H9 (cell line): ENCODE data around the gene ARMC9. TPM values are rescaled to one million over a fixed set of nuclear protein-coding genes. Genes with fewer than 3 reads are reported as not detected.

Source experiments
- DNase-seq: peaks from one replicate; pipeline ENCODE4 v3.0.0-alpha.2; 2017
- H2AFZ ChIP-seq: one replicate; pipeline ENCODE4 v1.6.1; 2013; ENCODE audit warnings: mild to moderate bottlenecking, low read length, control low read depth, moderate library complexity
- H2AK5ac ChIP-seq: 2 replicates; pipeline ENCODE4 v1.6.1; 2013; ENCODE audit warnings: low read length, control low read depth, mixed read lengths; ENCODE audit not compliant: insufficient read length
- H2BK120ac ChIP-seq: one replicate; pipeline ENCODE4 v1.6.1; 2013; ENCODE audit warnings: low read depth, mild to moderate bottlenecking, low read length, control low read depth, inconsistent platforms; ENCODE audit not compliant: poor library complexity, severe bottlenecking
- H2BK12ac ChIP-seq: 2 replicates; pipeline ENCODE4 v1.6.1; 2013; ENCODE audit warnings: low read length, control low read depth, mixed read lengths, low read depth; ENCODE audit not compliant: insufficient read length
- H2BK15ac ChIP-seq: 2 replicates; pipeline ENCODE4 v1.6.1; 2013; ENCODE audit warnings: low read depth, low read length, control low read depth
- H2BK20ac ChIP-seq: one replicate; pipeline ENCODE4 v1.6.1; 2013; ENCODE audit warnings: low read depth, mild to moderate bottlenecking, low read length, control low read depth, inconsistent platforms; ENCODE audit not compliant: poor library complexity, severe bottlenecking
- H2BK5ac ChIP-seq: 2 replicates; pipeline ENCODE4 v1.6.1; 2013; ENCODE audit warnings: low read length, control low read depth, mixed read lengths; ENCODE audit not compliant: insufficient read length
- H3K14ac ChIP-seq: 2 replicates; pipeline ENCODE4 v1.6.1; 2013; ENCODE audit warnings: low read length, control low read depth; ENCODE audit not compliant: insufficient read depth
- H3K18ac ChIP-seq: 2 replicates; pipeline ENCODE4 v1.6.1; 2013; ENCODE audit warnings: low read depth, mild to moderate bottlenecking, mixed read lengths, low read length, control low read depth; ENCODE audit not compliant: insufficient read length
- H3K23ac ChIP-seq: 2 replicates; pipeline ENCODE4 v1.6.1; 2013; ENCODE audit warnings: low read length, control low read depth, mixed read lengths, low read depth; ENCODE audit not compliant: insufficient read length
- H3K23me2 ChIP-seq: 2 replicates; pipeline ENCODE4 v1.6.1; 2013; ENCODE audit warnings: low read depth, mild to moderate bottlenecking, mixed read lengths, low read length, control low read depth; ENCODE audit not compliant: insufficient read length, poor library complexity, severe bottlenecking
- H3K27ac ChIP-seq: 2 replicates; pipeline ENCODE4 v1.5.1; 2013; ENCODE audit warnings: low read length, control low read depth, mixed read lengths, low read depth; ENCODE audit not compliant: insufficient read length
- H3K27me3 ChIP-seq: 2 replicates; pipeline ENCODE4 v1.6.1; 2013; ENCODE audit warnings: low read length, control low read depth, inconsistent platforms; ENCODE audit not compliant: insufficient read depth
- H3K4ac ChIP-seq: 2 replicates; pipeline ENCODE4 v1.6.1; 2013; ENCODE audit warnings: low read depth, mild to moderate bottlenecking, control low read depth, inconsistent platforms, low read length, moderate library complexity
- H3K4me1 ChIP-seq: 2 replicates; pipeline ENCODE4 v1.6.1; 2013; ENCODE audit warnings: low read length, control low read depth, inconsistent platforms; ENCODE audit not compliant: insufficient read depth
- H3K4me2 ChIP-seq: 2 replicates; pipeline ENCODE4 v1.6.1; 2013; ENCODE audit warnings: low read length, control low read depth, mixed read lengths; ENCODE audit not compliant: insufficient read length, insufficient read depth
- H3K56ac ChIP-seq: 2 replicates; pipeline ENCODE4 v1.6.1; 2013; ENCODE audit warnings: low read depth, mild to moderate bottlenecking, mixed read lengths, low read length, control low read depth; ENCODE audit not compliant: insufficient read length
- H3K79me1 ChIP-seq: 2 replicates; pipeline ENCODE4 v1.6.1; 2013; ENCODE audit warnings: low read depth, mild to moderate bottlenecking, moderate library complexity, low read length, control low read depth, inconsistent platforms; ENCODE audit not compliant: insufficient read depth, poor library complexity, severe bottlenecking
- H3K79me2 ChIP-seq: 2 replicates; pipeline ENCODE4 v1.6.1; 2013; ENCODE audit warnings: low read length, control low read depth, inconsistent platforms; ENCODE audit not compliant: insufficient read depth
- H3K9ac ChIP-seq: 2 replicates; pipeline ENCODE4 v1.6.1; 2013; ENCODE audit warnings: low read length, control low read depth, mixed read lengths; ENCODE audit not compliant: insufficient read length; ENCODE audit errors: extremely low read depth
- H3K9me3 ChIP-seq: one replicate; pipeline ENCODE4 v1.6.1; 2013; ENCODE audit warnings: low read depth, low read length, inconsistent platforms; ENCODE audit not compliant: control insufficient read depth
- H3T11ph ChIP-seq: one replicate; pipeline ENCODE4 v1.6.1; 2013; ENCODE audit warnings: mild to moderate bottlenecking, low read length, control low read depth, inconsistent platforms
- H4K20me1 ChIP-seq: one replicate; pipeline ENCODE4 v1.6.1; 2013; ENCODE audit not compliant: control insufficient read depth, insufficient read length, insufficient read depth
- H4K5ac ChIP-seq: 2 replicates; pipeline ENCODE4 v1.6.1; 2013; ENCODE audit warnings: low read depth, mild to moderate bottlenecking, mixed read lengths, low read length, control low read depth; ENCODE audit not compliant: insufficient read length
- H4K8ac ChIP-seq: replicated peaks from 2 replicates; pipeline ENCODE4 v1.6.1; 2013; ENCODE audit warnings: low read length, control low read depth, mixed read lengths, low read depth; ENCODE audit not compliant: insufficient read length
- H4K91ac ChIP-seq: 2 replicates; pipeline ENCODE4 v1.6.1; 2013; ENCODE audit warnings: low read depth, mild to moderate bottlenecking, moderate library complexity, mixed read lengths, low read length, control low read depth; ENCODE audit not compliant: insufficient read length
- H3K27ac Mint-ChIP-seq, 3 experiments: 2 replicates in 2 of 3; 3 replicates in 1 of 3; pipeline ENCODE4 v1.8.0; 2020 to 2021; ENCODE audit warnings: mixed read lengths in 3 of 3, mild to moderate bottlenecking in 1 of 3, moderate library complexity in 1 of 3
- H3K27me3 Mint-ChIP-seq: 2 replicates; pipeline ENCODE4 v1.8.0; 2021; ENCODE audit warnings: low read depth, mild to moderate bottlenecking, moderate library complexity, mixed read lengths
- H3K36me3 Mint-ChIP-seq, 3 experiments: 2 replicates in 2 of 3; 3 replicates in 1 of 3; pipeline ENCODE4 v1.8.0; 2020 to 2021; ENCODE audit warnings: low read depth in 3 of 3, mixed read lengths in 3 of 3; ENCODE audit not compliant: insufficient read depth in 1 of 3
- H3K4me1 Mint-ChIP-seq, 2 experiments: 2 replicates each; pipeline ENCODE4 v1.8.0; 2020; ENCODE audit warnings: mixed read lengths in 2 of 2
- H3K4me3 Mint-ChIP-seq, 2 experiments: 2 replicates in 1 of 2; 3 replicates in 1 of 2; pipeline ENCODE4 v1.8.0; 2020 to 2021; ENCODE audit warnings: mild to moderate bottlenecking in 2 of 2, mixed read lengths in 2 of 2, moderate library complexity in 1 of 2
- H3K9me3 Mint-ChIP-seq, 2 experiments: 2 replicates in 1 of 2; 3 replicates in 1 of 2; pipeline ENCODE4 v1.8.0; 2020; ENCODE audit warnings: mild to moderate bottlenecking in 2 of 2, mixed read lengths in 2 of 2, moderate library complexity in 1 of 2
- WGBS: extraction: QIAGEN DNeasy Blood & Tissue Kit; methylation state at CpG from one replicate; pipeline ENCODE4 v1.1.7; 2013; ENCODE audit warnings: missing lambda C conversion rate, low lambda C conversion rate, mixed read lengths; ENCODE audit not compliant: insufficient read length; ENCODE audit errors: extremely low coverage; 5-methylcytosine and 5-hydroxymethylcytosine counted together
- total RNA-seq: library from RNA; stranded (reverse); gene quantifications from 2 replicates; pipeline ENCODE4 v1.2.1, GENCODE V29; 2021
- TF ChIP-seq, protein P1 (sequence below): fragments of 200-600 bp; sonication (generic); conservative IDR thresholded peaks from 3 replicates; pipeline ENCODE4 v1.8.0; 2021; ENCODE audit warnings: antibody characterized with exemption, mild to moderate bottlenecking

ARMC9 gene
- total RNA-seq, 1 experiment from 2014 or later = 37.6 TPM

DNA sequence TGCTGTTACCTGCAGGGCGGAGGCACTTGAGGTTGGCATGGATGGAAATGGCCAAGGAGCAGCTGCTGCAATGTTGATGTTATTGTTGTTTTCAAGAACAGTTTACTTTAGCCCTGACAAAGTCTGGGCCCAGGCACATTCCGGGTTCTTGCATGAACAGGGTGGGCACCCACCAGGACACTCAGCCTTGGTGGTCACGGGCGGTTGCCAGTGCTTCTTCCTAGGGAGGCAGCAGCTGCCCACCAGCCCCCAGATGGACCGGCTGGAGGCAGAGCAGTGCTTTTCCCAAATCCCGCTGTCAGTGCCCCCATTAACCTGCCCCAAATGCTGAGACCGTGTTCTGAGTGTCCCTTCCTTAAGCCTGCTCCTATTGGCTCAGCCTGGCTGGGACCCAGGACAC is 158.6 kb downstream of the ARMC9 start:
- DNase-seq = no peak
- H4K8ac ChIP-seq = no peak overlapping the region
- no peak overlapping the region for H4K5ac ChIP-seq
- no CpG with 5 or more reads among the region's 7 CpGs for WGBS
- H3K9ac ChIP-seq = no peak overlapping the region
- no peak overlapping the region for H3K27ac ChIP-seq
- H4K20me1 ChIP-seq = no peaks in the 10 kb centered on the region
- H3K79me1 ChIP-seq = no peaks in the 10 kb centered on the region
- Mint-ChIP-seq H3K36me3 (peaks cover 3 to 5% (median 4%) of the 10 kb centered on the region in 3 experiments; a peak in 6 of 7 replicates), H3K27ac (peak overlapping the region in 1 of 3 experiments; percentile 91; a peak in 2 of 7 replicates), H3K4me3 (no peak overlapping the region), H3K4me1 (peaks cover 28 to 43% of the 10 kb centered on the region in 2 experiments), H3K9me3 (no peaks in the 10 kb centered on the region), H3K27me3 (no peaks in the 10 kb centered on the region; the same call in 1 of the 2 replicates)
- H3K4me2 ChIP-seq = no peak overlapping the region
- no peak overlapping the region for H4K91ac ChIP-seq
- H3K4me1 ChIP-seq = peaks cover 2% of the 10 kb centered on the region; the same call in 1 of the 2 replicates
- H2BK20ac ChIP-seq = no peak overlapping the region
- no peaks in the 10 kb centered on the region for H3K9me3 ChIP-seq
- H3K23ac ChIP-seq = no peak overlapping the region
- H3T11ph ChIP-seq = no peak overlapping the region
- H2BK12ac ChIP-seq = no peak overlapping the region
- H2AFZ ChIP-seq = no peak overlapping the region
- no peak overlapping the region; the same call in 1 of the 2 replicates for H2BK15ac ChIP-seq
- H3K18ac ChIP-seq = no peak overlapping the region
- no peaks in the 10 kb centered on the region for H3K79me2 ChIP-seq
- no peak overlapping the region for H2AK5ac ChIP-seq
- H2BK120ac ChIP-seq = no peak overlapping the region
- no peaks in the 10 kb centered on the region for H3K23me2 ChIP-seq
- H3K27me3 ChIP-seq = no peaks in the 10 kb centered on the region
- no peak overlapping the region for H3K4ac ChIP-seq
- no peak overlapping the region for H2BK5ac ChIP-seq
- TF ChIP-seq, protein P1, sequence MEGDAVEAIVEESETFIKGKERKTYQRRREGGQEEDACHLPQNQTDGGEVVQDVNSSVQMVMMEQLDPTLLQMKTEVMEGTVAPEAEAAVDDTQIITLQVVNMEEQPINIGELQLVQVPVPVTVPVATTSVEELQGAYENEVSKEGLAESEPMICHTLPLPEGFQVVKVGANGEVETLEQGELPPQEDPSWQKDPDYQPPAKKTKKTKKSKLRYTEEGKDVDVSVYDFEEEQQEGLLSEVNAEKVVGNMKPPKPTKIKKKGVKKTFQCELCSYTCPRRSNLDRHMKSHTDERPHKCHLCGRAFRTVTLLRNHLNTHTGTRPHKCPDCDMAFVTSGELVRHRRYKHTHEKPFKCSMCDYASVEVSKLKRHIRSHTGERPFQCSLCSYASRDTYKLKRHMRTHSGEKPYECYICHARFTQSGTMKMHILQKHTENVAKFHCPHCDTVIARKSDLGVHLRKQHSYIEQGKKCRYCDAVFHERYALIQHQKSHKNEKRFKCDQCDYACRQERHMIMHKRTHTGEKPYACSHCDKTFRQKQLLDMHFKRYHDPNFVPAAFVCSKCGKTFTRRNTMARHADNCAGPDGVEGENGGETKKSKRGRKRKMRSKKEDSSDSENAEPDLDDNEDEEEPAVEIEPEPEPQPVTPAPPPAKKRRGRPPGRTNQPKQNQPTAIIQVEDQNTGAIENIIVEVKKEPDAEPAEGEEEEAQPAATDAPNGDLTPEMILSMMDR = no peak
- no peak overlapping the region for H3K56ac ChIP-seq
- no peak overlapping the region for H3K14ac ChIP-seq
